ENCODE measurements around the gene TCF15.

- TF ChIP-seq, protein P1, sequence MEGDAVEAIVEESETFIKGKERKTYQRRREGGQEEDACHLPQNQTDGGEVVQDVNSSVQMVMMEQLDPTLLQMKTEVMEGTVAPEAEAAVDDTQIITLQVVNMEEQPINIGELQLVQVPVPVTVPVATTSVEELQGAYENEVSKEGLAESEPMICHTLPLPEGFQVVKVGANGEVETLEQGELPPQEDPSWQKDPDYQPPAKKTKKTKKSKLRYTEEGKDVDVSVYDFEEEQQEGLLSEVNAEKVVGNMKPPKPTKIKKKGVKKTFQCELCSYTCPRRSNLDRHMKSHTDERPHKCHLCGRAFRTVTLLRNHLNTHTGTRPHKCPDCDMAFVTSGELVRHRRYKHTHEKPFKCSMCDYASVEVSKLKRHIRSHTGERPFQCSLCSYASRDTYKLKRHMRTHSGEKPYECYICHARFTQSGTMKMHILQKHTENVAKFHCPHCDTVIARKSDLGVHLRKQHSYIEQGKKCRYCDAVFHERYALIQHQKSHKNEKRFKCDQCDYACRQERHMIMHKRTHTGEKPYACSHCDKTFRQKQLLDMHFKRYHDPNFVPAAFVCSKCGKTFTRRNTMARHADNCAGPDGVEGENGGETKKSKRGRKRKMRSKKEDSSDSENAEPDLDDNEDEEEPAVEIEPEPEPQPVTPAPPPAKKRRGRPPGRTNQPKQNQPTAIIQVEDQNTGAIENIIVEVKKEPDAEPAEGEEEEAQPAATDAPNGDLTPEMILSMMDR (IDR thresholded peaks at IDR 0.05; ENCODE audit: insufficient read depth, low read length, poor library complexity, severe bottlenecking) = no peak
- no peak for TF ChIP-seq EZH2phosphoT487 (conservative IDR thresholded peaks at IDR 0.05; ENCODE audit: low read length)
Measured at GRCh38 chr20:602111-602970, 7.8 kb downstream of the TCF15 start.

All from SU-DHL-6 (cell line).